Mesendoderm (in vitro differentiated cells): Measurements from ENCODE around the gene RTF2.

ENCODE experiments used
- DNase-seq: peaks from one replicate; pipeline ENCODE4 v3.0.0; 2013
- H2AK5ac ChIP-seq: 2 replicates; pipeline ENCODE4 v1.6.1; 2013; ENCODE audit warnings: low read length, inconsistent platforms
- H2BK120ac ChIP-seq: 2 replicates; pipeline ENCODE4 v1.6.1; 2013; ENCODE audit warnings: low read depth, mild to moderate bottlenecking, low read length, moderate library complexity, mixed read lengths
- H2BK15ac ChIP-seq: replicated peaks from 2 replicates; pipeline ENCODE4 v1.6.1; 2013; ENCODE audit warnings: low read depth, mild to moderate bottlenecking, moderate library complexity
- H2BK5ac ChIP-seq: 2 replicates; pipeline ENCODE4 v1.6.1; 2013; ENCODE audit warnings: low read length, inconsistent platforms
- H3K18ac ChIP-seq: 2 replicates; pipeline ENCODE4 v1.6.1; 2013; ENCODE audit warnings: mild to moderate bottlenecking, low read length, mixed read lengths
- H3K23ac ChIP-seq: one replicate; pipeline ENCODE4 v1.6.1; 2013; ENCODE audit warnings: low read length
- H3K27ac ChIP-seq: 2 replicates; pipeline ENCODE4 v1.5.1; 2013; ENCODE audit warnings: low read depth, mild to moderate bottlenecking, inconsistent platforms, low read length, moderate library complexity
- H3K27me3 ChIP-seq: 2 replicates; pipeline ENCODE4 v1.6.1; 2013; ENCODE audit warnings: low read length, control low read depth, mild to moderate bottlenecking, inconsistent platforms; ENCODE audit not compliant: insufficient read depth, poor library complexity
- H3K36me3 ChIP-seq: 2 replicates; pipeline ENCODE4 v1.6.1; 2013; ENCODE audit warnings: low read length, inconsistent platforms; ENCODE audit not compliant: control insufficient read depth, insufficient read depth
- H3K4ac ChIP-seq: one replicate; pipeline ENCODE4 v1.6.1; 2013; ENCODE audit warnings: low read depth, mild to moderate bottlenecking, low read length, moderate library complexity
- H3K4me1 ChIP-seq: 2 replicates; pipeline ENCODE4 v1.6.1; 2013; ENCODE audit warnings: low read depth, low read length, inconsistent platforms; ENCODE audit not compliant: control insufficient read depth
- H3K4me2 ChIP-seq: 2 replicates; pipeline ENCODE4 v1.6.1; 2013; ENCODE audit warnings: low read length
- H3K4me3 ChIP-seq: 2 replicates; pipeline ENCODE4 v1.5.1; 2013; ENCODE audit warnings: mild to moderate bottlenecking, low read length
- H3K56ac ChIP-seq: one replicate; pipeline ENCODE4 v1.6.1; 2013; ENCODE audit warnings: low read length
- H3K79me1 ChIP-seq: 2 replicates; pipeline ENCODE4 v1.6.1; 2013; ENCODE audit warnings: low read length, inconsistent platforms
- H3K79me2 ChIP-seq: 2 replicates; pipeline ENCODE4 v1.6.1; 2013; ENCODE audit warnings: mild to moderate bottlenecking, low read length; ENCODE audit not compliant: control insufficient read depth, insufficient read depth
- H3K9ac ChIP-seq: 2 replicates; pipeline ENCODE4 v1.6.1; 2013; ENCODE audit warnings: low read length, inconsistent platforms
- H4K5ac ChIP-seq: one replicate; pipeline ENCODE4 v1.6.1; 2013; ENCODE audit warnings: low read length
- H4K8ac ChIP-seq: one replicate; pipeline ENCODE4 v1.6.1; 2013; ENCODE audit warnings: low read depth, mild to moderate bottlenecking, control low read depth, low read length, moderate library complexity
- WGBS: extraction: QIAGEN DNeasy Blood & Tissue Kit; methylation state at CpG from one replicate; pipeline ENCODE4 v1.1.7; 2013; ENCODE audit warnings: low lambda C conversion rate, missing lambda C conversion rate; ENCODE audit not compliant: insufficient coverage; ENCODE audit errors: extremely low coverage; 5-methylcytosine and 5-hydroxymethylcytosine counted together

Gene RTF2

GRCh38 chr20:56445540-56445939, 22.9 kb upstream of the RTF2 start:
- Histone ChIP-seq H3K23ac (no peak overlapping the region), H2BK15ac (no peak overlapping the region), H3K4me2 (no peak overlapping the region), H3K4ac (no peak overlapping the region), H3K4me3 (no peak overlapping the region), H4K8ac (no peak overlapping the region), H3K4me1 (no peaks in the 10 kb centered on the region), H3K79me2 (no peaks in the 10 kb centered on the region), H2AK5ac (no peak overlapping the region), H2BK120ac (no peak overlapping the region), H3K56ac (no peak overlapping the region), H3K27me3 (no peaks in the 10 kb centered on the region), H3K9ac (no peak overlapping the region), H2BK5ac (no peak overlapping the region), H3K36me3 (no peaks in the 10 kb centered on the region), H3K18ac (no peak overlapping the region), H4K5ac (no peak overlapping the region), H3K27ac (no peak overlapping the region), H3K79me1 (no peaks in the 10 kb centered on the region)
- no peak for DNase-seq
- WGBS: no CpG with 5 or more reads among the region's 16 CpGs

GRCh38 chr20:56447227-56447626, 21.2 kb upstream of the RTF2 start:
- Histone ChIP-seq H3K4me3 (no peak overlapping the region), H3K56ac (no peak overlapping the region), H3K4me2 (no peak overlapping the region), H2BK120ac (no peak overlapping the region), H3K27ac (no peak overlapping the region), H3K79me1 (no peaks in the 10 kb centered on the region), H3K4me1 (no peaks in the 10 kb centered on the region), H3K4ac (no peak overlapping the region), H3K36me3 (no peaks in the 10 kb centered on the region), H4K5ac (no peak overlapping the region), H3K27me3 (no peaks in the 10 kb centered on the region), H3K9ac (no peak overlapping the region), H3K79me2 (no peaks in the 10 kb centered on the region), H4K8ac (no peak overlapping the region), H3K23ac (no peak overlapping the region), H2AK5ac (no peak overlapping the region), H2BK15ac (no peak overlapping the region), H3K18ac (no peak overlapping the region), H2BK5ac (no peak overlapping the region)
- DNase-seq: peak; percentile 23

GRCh38 chr20:56449459-56449858, 19.0 kb upstream of the RTF2 start:
- no CpG with 5 or more reads among the region's 5 CpGs for WGBS
- H3K27ac ChIP-seq: no peak overlapping the region
- no peak overlapping the region for H2AK5ac ChIP-seq
- H3K4me3 ChIP-seq: no peak overlapping the region
- no peak overlapping the region for H3K18ac ChIP-seq
- H3K4ac ChIP-seq: no peak overlapping the region
- H3K79me1 ChIP-seq: no peaks in the 10 kb centered on the region
- H3K9ac ChIP-seq: no peak overlapping the region
- DNase-seq: no peak
- H3K27me3 ChIP-seq: no peaks in the 10 kb centered on the region
- no peak overlapping the region for H3K4me2 ChIP-seq
- no peak overlapping the region for H3K23ac ChIP-seq
- H2BK120ac ChIP-seq: no peak overlapping the region
- no peak overlapping the region for H3K56ac ChIP-seq
- no peak overlapping the region for H4K8ac ChIP-seq
- H3K36me3 ChIP-seq: no peaks in the 10 kb centered on the region
- no peaks in the 10 kb centered on the region for H3K4me1 ChIP-seq
- no peak overlapping the region for H2BK15ac ChIP-seq
- no peak overlapping the region for H2BK5ac ChIP-seq
- H4K5ac ChIP-seq: no peak overlapping the region
- no peaks in the 10 kb centered on the region for H3K79me2 ChIP-seq

- Histone ChIP-seq H3K36me3 (no peaks in the 10 kb centered on the region), H3K18ac (no peak overlapping the region), H3K27me3 (no peaks in the 10 kb centered on the region), H3K27ac (no peak overlapping the region), H3K4me3 (no peak overlapping the region), H3K4me1 (no peaks in the 10 kb centered on the region), H3K9ac (no peak overlapping the region), H3K56ac (no peak overlapping the region), H3K23ac (no peak overlapping the region), H4K8ac (no peak overlapping the region), H3K79me1 (no peaks in the 10 kb centered on the region), H2BK120ac (no peak overlapping the region), H2AK5ac (no peak overlapping the region), H4K5ac (no peak overlapping the region), H3K4ac (no peak overlapping the region), H3K79me2 (no peaks in the 10 kb centered on the region), H3K4me2 (no peak overlapping the region), H2BK5ac (no peak overlapping the region), H2BK15ac (no peak overlapping the region)
- no CpG with 5 or more reads among the region's 13 CpGs for WGBS
- DNase-seq: no peak
These were observed 17.2 kb upstream of the RTF2 start for GRCh38 chr20:56451056-56451765.

GRCh38 chr20:56453352-56453751, 15.1 kb upstream of the RTF2 start:
- WGBS: no CpG with 5 or more reads among the region's 5 CpGs
- H2BK15ac ChIP-seq: no peak overlapping the region

GRCh38 chr20:56454754-56455153, 13.7 kb upstream of the RTF2 start:
- Histone ChIP-seq H4K5ac (no peak overlapping the region), H3K4me1 (no peaks in the 10 kb centered on the region), H3K4me2 (no peak overlapping the region), H3K4ac (no peak overlapping the region), H3K4me3 (no peak overlapping the region), H3K36me3 (no peaks in the 10 kb centered on the region), H3K56ac (no peak overlapping the region), H3K9ac (no peak overlapping the region), H2BK120ac (no peak overlapping the region), H3K23ac (no peak overlapping the region), H2BK15ac (no peak overlapping the region), H3K27me3 (no peaks in the 10 kb centered on the region), H4K8ac (no peak overlapping the region), H2AK5ac (no peak overlapping the region), H3K79me1 (no peaks in the 10 kb centered on the region), H2BK5ac (no peak overlapping the region), H3K27ac (no peak overlapping the region), H3K79me2 (no peaks in the 10 kb centered on the region), H3K18ac (no peak overlapping the region)
- no CpG with 5 or more reads among the region's 7 CpGs for WGBS
- no peak for DNase-seq

More at GRCh38 chr20:56453352-56453751, 15.1 kb upstream of the RTF2 start:
- Histone ChIP-seq H3K27ac (no peak overlapping the region), H3K27me3 (no peaks in the 10 kb centered on the region), H3K56ac (no peak overlapping the region), H3K23ac (no peak overlapping the region), H3K79me2 (no peaks in the 10 kb centered on the region), H3K4me1 (no peaks in the 10 kb centered on the region), H4K8ac (no peak overlapping the region), H3K18ac (no peak overlapping the region), H2AK5ac (no peak overlapping the region), H3K36me3 (no peaks in the 10 kb centered on the region), H2BK5ac (no peak overlapping the region), H2BK120ac (no peak overlapping the region), H4K5ac (no peak overlapping the region), H3K79me1 (no peaks in the 10 kb centered on the region), H3K4me3 (no peak overlapping the region), H3K4ac (no peak overlapping the region), H3K9ac (no peak overlapping the region), H3K4me2 (no peak overlapping the region)
- no peak for DNase-seq
